GM21717 (cell line): ENCODE results near the gene ZDHHC14.

Experiments
- ATAC-seq: cut with Tn5 transposase; IDR thresholded peaks from one replicate; pipeline ENCODE4 v1.9.1; 2021; ENCODE audit warnings: mild to moderate bottlenecking, moderate library complexity; ENCODE audit not compliant: unreplicated experiment

ZDHHC14 gene

DNA sequence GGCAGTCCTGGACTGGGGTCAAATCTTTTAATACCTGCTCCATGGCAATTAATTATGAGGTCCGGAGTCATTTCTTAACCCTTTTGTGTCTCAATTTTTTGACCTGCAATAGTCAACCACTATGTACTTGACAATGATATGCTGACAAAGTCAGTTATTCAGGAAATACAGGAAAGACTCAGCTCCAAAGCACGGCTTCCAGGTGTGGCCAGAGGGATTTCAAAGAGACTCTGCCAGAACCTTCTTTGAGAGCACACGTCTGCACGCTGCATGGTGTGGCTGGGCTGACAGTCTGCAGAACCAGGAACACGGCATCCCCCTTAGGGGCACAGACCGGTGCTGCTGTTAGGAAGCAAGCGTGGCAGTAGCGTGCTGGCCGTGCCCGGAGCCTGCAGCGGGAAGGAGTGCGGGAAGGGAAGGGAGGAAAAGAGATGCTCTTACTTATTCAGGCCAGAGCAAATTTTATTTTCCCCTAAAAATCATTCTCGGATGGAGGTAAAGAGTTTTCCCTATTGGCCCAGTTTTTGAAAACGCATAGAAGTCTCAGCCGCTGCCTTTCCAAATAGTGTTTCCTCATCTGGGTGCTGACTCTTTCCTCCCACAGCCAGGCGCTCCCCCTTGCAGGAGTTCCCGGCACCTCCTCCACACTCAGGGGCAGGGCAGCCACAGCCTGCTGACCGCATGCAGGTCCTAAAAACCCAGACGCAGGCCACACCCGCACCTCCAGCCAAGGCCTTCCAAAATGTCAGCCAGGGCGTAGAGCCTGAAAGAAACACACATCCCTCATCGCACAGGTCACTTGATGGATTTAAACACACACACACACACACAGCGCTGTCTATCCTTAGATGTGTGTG, 254.6 kb downstream of the ZDHHC14 start:
- ATAC-seq, result no peak

GRCh38 chr6:157637516-157637915, 256.5 kb downstream of the ZDHHC14 start:
- ATAC-seq, result no peak

DNA sequence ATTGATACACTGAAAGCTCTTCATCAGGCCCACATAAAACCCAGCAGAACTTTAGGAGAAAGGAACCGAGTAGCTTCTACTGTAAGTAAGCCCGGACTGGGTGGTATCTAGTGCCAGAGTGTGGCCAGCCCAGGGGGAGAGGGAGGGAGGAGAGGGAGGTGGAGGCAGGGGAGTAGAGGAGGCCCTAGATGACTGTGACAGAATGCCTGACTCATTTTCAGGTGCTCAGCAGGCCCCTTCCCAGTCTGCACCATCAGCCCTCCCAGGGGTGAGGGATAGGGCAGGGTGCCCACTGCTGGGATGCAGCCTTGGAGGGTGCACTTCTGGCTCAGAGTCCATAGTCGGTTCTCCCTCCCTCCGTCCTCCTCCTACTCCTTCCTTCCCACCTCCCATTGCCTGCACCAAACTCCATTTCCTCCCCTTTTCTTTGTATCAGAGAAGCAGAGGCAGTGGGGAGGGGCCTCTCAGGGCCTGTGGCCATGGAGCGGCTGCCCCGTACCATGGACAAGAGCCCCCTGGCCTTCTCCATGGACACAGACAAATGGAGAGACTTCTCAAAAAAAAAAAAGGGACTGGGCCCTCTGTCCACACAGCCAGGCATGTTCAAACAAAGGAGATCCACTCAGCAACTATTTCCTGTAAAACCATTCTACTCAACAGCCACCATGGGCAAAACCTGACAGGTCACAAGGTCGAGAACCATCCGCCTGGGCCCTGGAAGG, 257.1 kb downstream of the ZDHHC14 start:
- ATAC-seq, result no peak

DNA sequence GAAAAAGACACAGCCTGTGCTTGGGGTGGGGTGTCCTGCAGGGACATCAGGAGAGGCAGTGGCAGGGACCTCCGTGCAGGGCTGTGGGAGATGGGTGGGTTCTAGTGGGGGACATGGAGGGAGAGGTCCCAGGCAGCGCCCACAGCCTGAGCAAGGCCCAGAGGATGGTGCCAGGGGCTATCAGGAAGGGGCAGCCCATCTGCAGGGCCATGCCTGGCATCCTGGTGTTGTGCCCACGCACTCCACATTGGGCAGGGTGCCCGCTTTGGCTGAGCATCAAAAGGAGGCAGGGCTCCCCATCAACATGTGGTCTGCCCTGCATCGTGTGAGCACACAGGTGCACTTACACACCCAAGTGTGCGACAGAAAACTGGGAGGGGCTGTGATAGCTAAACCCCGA, 257.8 kb downstream of the ZDHHC14 start:
- ATAC-seq, result no peak

- ATAC-seq, result no peak
Observed at GRCh38 chr6:157640746-157641451, 259.9 kb downstream of the ZDHHC14 start.

DNA sequence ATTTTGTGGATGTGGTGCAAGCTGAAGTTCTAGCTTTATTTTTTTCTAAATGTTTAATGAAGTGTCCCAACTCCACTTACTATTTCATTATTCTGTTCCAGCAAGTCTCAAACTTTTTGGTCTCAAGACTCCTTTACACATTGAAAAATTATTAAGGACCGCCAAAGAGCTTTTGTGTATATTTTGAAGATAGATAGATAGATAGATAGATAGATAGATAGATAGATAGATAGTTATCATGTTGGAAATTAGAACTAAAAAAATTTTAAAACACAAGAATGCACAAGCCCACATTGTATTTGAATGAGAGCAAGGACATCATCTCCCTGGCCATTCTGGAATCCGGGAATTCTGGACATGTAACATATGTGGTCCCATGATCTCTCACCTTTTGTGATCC, 260.8 kb downstream of the ZDHHC14 start:
- ATAC-seq, result no peak

- ATAC-seq, result no peak
Observed at GRCh38 chr6:157642736-157643135, 261.7 kb downstream of the ZDHHC14 start.

DNA sequence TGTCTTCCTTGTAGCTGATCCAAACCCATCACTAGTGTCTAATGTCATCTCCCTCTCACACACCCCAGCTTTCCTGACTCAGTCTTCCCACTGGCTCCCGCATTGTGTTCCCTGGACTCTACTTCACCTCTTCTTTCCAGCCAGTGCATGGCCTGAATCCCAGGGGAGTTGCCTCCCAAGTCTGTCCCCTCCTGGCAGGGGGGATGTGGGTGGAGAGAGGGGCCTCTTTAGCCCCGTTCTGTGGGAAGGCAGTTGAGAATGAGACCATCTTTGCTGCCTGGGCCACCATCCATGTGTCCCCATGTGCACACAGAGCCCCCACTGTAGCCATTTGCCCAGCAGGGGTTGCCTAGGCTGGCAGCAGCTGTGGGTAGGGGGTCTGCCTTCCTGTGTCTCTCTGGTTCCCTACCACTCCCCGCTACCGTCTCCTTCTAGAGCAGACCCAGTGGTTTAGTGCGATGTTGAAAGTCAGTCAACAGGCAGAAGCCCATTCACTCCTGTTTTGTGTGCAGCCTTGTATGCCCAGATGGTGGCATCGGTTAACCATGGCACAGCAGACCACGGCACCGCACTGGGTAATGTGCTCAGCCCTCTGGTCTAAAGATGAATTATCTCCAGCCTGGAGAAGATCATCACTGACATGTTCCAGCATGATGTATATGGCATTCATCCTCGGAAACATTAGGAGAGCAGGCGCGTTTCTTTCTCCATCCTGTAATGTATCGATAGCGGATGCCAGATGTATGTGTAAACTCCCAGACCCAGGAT, 263.2 kb downstream of the ZDHHC14 start:
- no peak for ATAC-seq

GRCh38 chr6:157645201-157645795, 264.3 kb downstream of the ZDHHC14 start:
- no peak for ATAC-seq

DNA sequence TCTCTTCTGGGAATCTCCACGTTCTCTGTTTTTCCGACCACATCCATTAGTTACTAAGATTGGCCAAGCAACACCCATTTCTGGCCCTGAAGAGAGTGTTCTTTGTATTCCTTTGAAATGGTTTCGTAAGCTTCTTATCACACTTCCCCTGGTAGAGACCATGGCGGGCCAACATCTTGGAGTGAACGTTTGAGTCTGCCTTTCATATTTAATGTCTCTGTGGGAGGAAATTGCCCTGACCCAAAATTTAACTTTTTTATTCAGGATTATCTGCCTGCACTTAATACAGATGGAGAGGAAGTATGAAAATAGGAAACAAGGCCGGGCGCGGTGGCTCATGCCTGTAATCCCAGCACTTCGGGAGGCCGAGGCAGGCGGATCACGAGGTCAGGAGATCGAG, 265.0 kb downstream of the ZDHHC14 start:
- ATAC-seq, result no peak

DNA sequence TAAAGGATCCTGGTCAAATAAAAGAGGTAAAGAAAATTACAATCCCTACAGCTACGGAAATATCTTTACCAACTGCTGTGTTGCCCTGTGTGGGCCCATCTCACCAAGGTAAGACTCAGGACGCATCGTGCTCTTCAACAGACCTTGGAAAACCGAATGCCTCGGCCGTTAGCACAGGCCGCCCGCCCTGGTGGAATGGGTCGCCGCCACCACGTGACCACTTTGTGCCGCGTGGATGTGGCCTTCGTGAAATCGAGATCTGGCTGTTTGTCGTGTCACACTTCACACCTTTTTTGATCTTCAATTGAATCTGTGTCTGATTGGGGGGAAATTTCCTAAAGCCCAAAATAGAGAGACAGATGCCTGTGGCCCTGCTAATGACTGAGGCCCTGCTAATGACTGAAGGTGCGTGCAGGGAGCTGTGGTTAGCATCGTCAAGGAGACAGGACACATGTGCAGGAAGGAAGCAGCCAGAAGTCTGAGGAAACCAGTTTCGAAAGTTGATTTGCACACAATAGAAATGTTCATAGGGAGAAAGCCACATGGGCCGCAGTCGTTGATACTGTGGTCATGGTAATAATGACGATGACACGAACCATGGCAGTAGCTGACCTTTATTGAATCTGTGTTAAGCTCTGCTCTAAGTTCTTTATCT, 266.4 kb downstream of the ZDHHC14 start:
- no peak for ATAC-seq

DNA sequence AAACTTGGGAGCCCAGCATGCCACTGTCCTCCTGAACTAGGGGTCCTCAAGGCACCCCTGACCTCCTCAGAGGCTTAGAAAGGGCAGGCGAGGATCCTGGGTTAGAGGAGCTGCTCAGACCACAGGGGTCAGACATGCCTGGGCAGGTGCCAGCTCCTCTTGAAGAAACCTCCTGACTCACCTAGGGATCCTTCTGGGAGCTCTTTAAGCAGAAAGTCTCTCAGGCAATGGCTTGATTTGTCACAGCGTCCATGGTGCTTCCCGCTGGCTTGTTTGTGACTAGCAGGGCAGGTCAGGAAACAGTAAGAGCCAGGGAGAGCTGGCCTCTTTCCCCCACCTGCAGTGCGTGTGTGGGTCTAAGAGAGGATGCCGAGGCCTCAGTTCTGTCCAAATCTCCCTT, 267.6 kb downstream of the ZDHHC14 start:
- ATAC-seq, result no peak

GRCh38 chr6:157649311-157650260, 268.6 kb downstream of the ZDHHC14 start:
- no peak for ATAC-seq

DNA sequence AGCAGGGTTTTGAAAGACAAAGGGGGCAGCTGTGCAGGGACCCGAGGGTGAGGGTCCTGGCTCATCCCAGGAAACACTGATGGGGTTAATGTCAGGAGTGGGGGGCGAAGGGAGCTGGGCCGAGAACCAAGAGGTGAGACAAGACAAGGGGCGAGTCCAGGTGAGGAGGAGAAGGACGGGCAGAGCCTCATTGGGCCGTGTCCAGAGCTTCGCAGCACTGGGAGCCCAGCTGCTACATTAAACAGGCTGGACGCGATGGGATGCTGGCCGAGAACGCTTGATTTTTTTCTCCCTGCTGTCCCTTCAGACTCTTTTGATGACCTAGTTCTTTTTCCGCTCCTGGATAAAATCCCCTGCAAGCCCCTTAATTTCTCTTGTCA, 269.3 kb downstream of the ZDHHC14 start:
- no peak for ATAC-seq

DNA sequence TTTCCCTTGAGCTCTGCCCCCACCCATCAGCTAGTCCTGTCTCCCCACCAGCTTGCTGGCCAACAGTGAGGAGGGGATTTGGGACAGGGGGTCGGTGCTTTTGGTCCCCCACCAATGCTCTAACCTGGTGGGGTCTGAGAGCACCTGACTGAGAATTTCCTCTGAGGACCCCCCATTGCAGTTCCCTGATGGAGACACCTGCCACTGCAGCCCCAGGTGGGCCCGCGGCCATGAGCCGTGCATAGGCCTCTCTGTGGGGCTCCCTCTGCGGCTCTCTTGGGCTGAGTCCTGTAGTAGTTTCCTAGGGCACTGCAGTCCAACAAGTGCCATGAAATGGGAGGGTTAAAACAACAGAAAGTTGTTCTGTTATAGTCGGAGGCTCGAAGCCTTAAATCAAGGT, 269.8 kb downstream of the ZDHHC14 start:
- ATAC-seq, result no peak

DNA sequence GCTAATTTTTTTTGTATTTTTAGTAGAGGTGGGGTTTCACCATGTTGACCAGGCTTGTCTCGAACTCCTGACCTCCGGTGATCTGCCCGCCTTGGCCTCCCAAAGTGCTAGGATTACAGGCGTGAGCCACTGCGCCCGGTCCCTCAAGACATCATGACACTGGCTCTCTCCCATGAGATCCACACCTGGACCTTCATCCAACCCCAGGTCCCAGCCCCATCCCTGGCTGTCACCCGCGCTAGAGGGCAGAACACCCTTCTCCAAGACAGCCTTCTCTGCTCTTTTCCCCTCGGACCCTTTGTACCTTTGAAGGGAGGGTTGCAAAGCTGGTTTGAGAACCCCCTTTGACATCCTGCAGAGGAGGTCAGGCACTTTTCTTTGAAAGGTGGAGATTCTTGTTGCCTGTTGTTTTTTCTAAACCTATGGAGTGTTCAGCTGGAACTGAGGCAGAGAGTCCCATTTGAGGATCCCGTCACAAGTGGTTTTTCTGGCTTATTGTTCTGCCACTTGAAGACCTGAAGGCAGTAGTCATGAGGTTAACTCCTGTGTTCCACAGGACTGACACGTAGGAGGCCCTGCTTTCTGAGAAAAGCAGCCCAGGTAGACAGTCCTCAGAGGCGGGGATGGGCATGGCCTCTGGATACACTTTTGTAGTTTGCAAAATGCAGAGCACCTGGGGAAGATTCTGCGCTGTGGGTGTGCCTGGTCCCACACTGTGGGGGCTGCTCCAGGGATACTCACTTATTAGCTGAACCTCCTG, 270.9 kb downstream of the ZDHHC14 start:
- no peak for ATAC-seq

DNA sequence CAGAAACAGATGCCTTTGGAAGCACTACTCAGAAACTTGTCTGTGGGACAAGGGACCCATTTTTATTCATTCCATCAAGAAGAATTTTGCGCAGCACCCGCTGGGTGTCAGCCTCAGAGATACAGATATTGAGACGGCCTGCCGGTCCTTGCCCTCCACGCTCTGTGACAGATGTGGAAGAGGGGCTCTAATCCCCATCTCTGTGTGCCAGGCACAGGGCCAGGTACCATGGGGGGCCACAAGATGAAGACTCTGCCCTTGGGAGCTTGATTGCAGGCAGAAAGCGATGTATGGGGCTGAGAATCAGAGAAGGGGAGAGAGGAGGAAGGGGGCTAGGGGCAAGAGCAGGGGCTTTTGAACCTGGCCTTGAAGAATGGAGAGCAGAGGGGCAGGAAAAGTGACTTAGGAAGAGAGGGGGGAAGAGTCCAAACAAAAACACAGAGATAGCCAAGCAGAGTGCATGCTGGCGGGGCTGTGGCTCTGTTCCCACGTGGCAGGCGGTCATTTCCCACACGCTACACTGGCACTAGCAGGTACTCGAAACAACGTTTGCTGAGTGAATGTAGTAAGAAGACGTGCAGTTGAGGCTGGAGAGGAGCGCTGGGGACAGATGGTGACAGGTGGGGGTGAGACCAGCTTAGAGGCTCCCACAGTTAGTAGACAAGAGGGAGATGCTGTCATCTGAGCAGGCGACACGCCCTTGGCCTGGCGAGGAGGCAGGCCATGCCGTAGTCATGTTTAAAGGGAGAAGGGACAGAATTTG, 271.8 kb downstream of the ZDHHC14 start:
- no peak for ATAC-seq
